IMR-90 (cell line): ENCODE measurements around the gene PCSK6. TPM values are rescaled to one million over a fixed set of nuclear protein-coding genes. Genes with fewer than 3 reads are reported as not detected.
"Not testable (repeated sequence)": the region's sequence is repeated elsewhere in the genome, so short reads cannot be mapped to it uniquely, and the experiment has no call there.

Source experiments
- ATAC-seq: fragments of 200-7000 bp; cut with Tn5 transposase; 2 replicates; pipeline ENCODE4 v1.9.1; 2020; ENCODE audit warnings: low read depth, mild to moderate bottlenecking, moderate library complexity
- BruUV-seq: library from RNA; stranded (reverse); fragments of 400-500 nt; replicated peaks from 2 replicates; lab custom pipeline; 2021; lab: Mats Ljungman, UMichigan
- CTCF ChIA-PET: fragments of 300-600 bp; formaldehyde crosslinking; extraction: SDS; loops from one replicate; lab custom pipeline; 2021; ENCODE audit warnings: antibody characterized with exemption; lab: Yijun Ruan, JAX
- POLR2A ChIA-PET: fragments of 300-600 bp; sonication (Branson Sonifier 250); formaldehyde crosslinking; loops from one replicate; lab custom pipeline; 2022; ENCODE audit warnings: antibody characterized with exemption; ENCODE audit not compliant: unreplicated experiment; lab: Charles Lee
- DNase-seq: peaks from one replicate; pipeline ENCODE4 v3.0.0; 2013
- H2AFZ ChIP-seq: replicated peaks from 2 replicates; pipeline ENCODE3; 2013; ENCODE audit warnings: low read length, mild to moderate bottlenecking; ENCODE audit not compliant: poor library complexity
- H2AK5ac ChIP-seq: 2 replicates; pipeline ENCODE4 v1.6.1; 2013; ENCODE audit warnings: low read depth, low read length, inconsistent platforms
- H2AK9ac ChIP-seq: replicated peaks from 2 replicates; pipeline ENCODE3; 2013; ENCODE audit warnings: mild to moderate bottlenecking, low read depth, low read length, moderate library complexity; ENCODE audit not compliant: poor library complexity
- H2BK120ac ChIP-seq: 2 replicates; pipeline ENCODE4 v1.6.1; 2013; ENCODE audit warnings: low read depth, low read length, inconsistent platforms
- H2BK15ac ChIP-seq: 3 replicates; pipeline ENCODE4 v1.6.1; 2013; ENCODE audit warnings: low read depth, low read length, inconsistent platforms
- H2BK20ac ChIP-seq: 2 replicates; pipeline ENCODE4 v1.6.1; 2013; ENCODE audit warnings: low read depth, mild to moderate bottlenecking, inconsistent platforms, low read length, moderate library complexity
- H2BK5ac ChIP-seq: 2 replicates; pipeline ENCODE4 v1.6.1; 2013; ENCODE audit warnings: mild to moderate bottlenecking, low read depth, low read length, inconsistent platforms; ENCODE audit not compliant: poor library complexity, severe bottlenecking
- H3K14ac ChIP-seq: replicated peaks from 2 replicates; pipeline ENCODE4 v1.6.1; 2013; ENCODE audit warnings: low read depth, low read length, inconsistent platforms
- H3K18ac ChIP-seq: 2 replicates; pipeline ENCODE4 v1.6.1; 2013; ENCODE audit warnings: low read depth, low read length, control low read depth
- H3K23ac ChIP-seq: 2 replicates; pipeline ENCODE4 v1.6.1; 2013; ENCODE audit warnings: low read depth, low read length, inconsistent platforms
- H3K27ac ChIP-seq: 2 replicates; pipeline ENCODE4 v1.5.1; 2013; ENCODE audit warnings: mild to moderate bottlenecking, control low read depth, low read length; ENCODE audit not compliant: insufficient read depth
- H3K27me3 ChIP-seq: 2 replicates; pipeline ENCODE4 v1.6.1; 2013; ENCODE audit warnings: low read length; ENCODE audit not compliant: control insufficient read depth, insufficient read depth
- H3K36me3 ChIP-seq: 2 replicates; pipeline ENCODE4 v1.6.1; 2013; ENCODE audit warnings: low read length, mixed read lengths; ENCODE audit not compliant: control insufficient read depth, insufficient read depth
- H3K4ac ChIP-seq: 2 replicates; pipeline ENCODE4 v1.6.1; 2013; ENCODE audit warnings: low read depth, low read length, inconsistent platforms
- H3K4me1 ChIP-seq: 2 replicates; pipeline ENCODE4 v1.6.1; 2013; ENCODE audit warnings: low read length, mixed read lengths; ENCODE audit not compliant: control insufficient read depth, insufficient read depth
- H3K4me2 ChIP-seq: 2 replicates; pipeline ENCODE4 v1.6.1; 2013; ENCODE audit warnings: low read depth, mild to moderate bottlenecking, control low read depth, low read length, moderate library complexity
- H3K4me3 ChIP-seq: 2 replicates; pipeline ENCODE4 v1.5.1; 2013; ENCODE audit warnings: low read depth, mild to moderate bottlenecking, control low read depth, low read length, moderate library complexity; ENCODE audit not compliant: insufficient read depth
- H3K56ac ChIP-seq: 2 replicates; pipeline ENCODE4 v1.6.1; 2013; ENCODE audit warnings: low read length, inconsistent platforms; ENCODE audit not compliant: insufficient read depth; ENCODE audit errors: extremely low read depth
- H3K79me1 ChIP-seq, 2 experiments: 2 replicates each; pipeline ENCODE4 v1.6.1; 2013; ENCODE audit warnings: low read length in 2 of 2, inconsistent platforms in 1 of 2, low read depth in 1 of 2
- H3K9ac ChIP-seq: 2 replicates; pipeline ENCODE4 v1.6.1; 2013; ENCODE audit warnings: low read depth, low read length, control low read depth
- H3K9me1 ChIP-seq: 2 replicates; pipeline ENCODE4 v1.6.1; 2013; ENCODE audit warnings: low read length, inconsistent platforms; ENCODE audit not compliant: insufficient read depth
- H3K9me3 ChIP-seq: 2 replicates; pipeline ENCODE4 v1.6.1; 2013; ENCODE audit warnings: low read length; ENCODE audit not compliant: control insufficient read depth, insufficient read depth
- H4K20me1 ChIP-seq: 2 replicates; pipeline ENCODE4 v1.6.1; 2013; ENCODE audit warnings: low read length, inconsistent platforms; ENCODE audit not compliant: insufficient read depth
- H4K5ac ChIP-seq: 2 replicates; pipeline ENCODE4 v1.6.1; 2013; ENCODE audit warnings: mild to moderate bottlenecking, low read depth, low read length, control low read depth
- H4K8ac ChIP-seq, 2 experiments: 2 replicates each; pipeline ENCODE4 v1.6.1; 2013; ENCODE audit warnings: low read depth in 2 of 2, low read length in 2 of 2, control low read depth in 1 of 2, inconsistent platforms in 1 of 2
- H4K91ac ChIP-seq: 2 replicates; pipeline ENCODE4 v1.6.1; 2013; ENCODE audit warnings: low read depth, low read length, inconsistent platforms; ENCODE audit not compliant: insufficient read depth
- WGBS, 2 experiments: methylation state at CpG; one replicate each; pipeline versions ENCODE4 v1.1.5 to v1.1.7; 2013; ENCODE audit warnings: missing lambda C conversion rate in 2 of 2; ENCODE audit not compliant: insufficient read length in 1 of 2; ENCODE audit errors: extremely low coverage in 2 of 2; 5-methylcytosine and 5-hydroxymethylcytosine counted together
- dilution Hi-C: fragments of 300-500 bp; cut with HindIII; formaldehyde crosslinking; loops from one replicate; pipeline ENCODE4 v1.14.3; 2018; ENCODE audit warnings: low sequenced_read_pairs; ENCODE audit not compliant: unreplicated experiment
- in situ Hi-C: fragments of 300-500 bp; cut with MboI; formaldehyde crosslinking; loops from 3 replicates; pipeline ENCODE4 v1.14.3; 2019; ENCODE audit warnings: low sequenced_read_pairs, inconsistent platforms, mixed read lengths
- intact Hi-C: fragments of 100-400 bp; cut with micrococcal nuclease; formaldehyde crosslinking; loops from 2 replicates; pipeline ENCODE4 v1.10.0; 2022
- polyA plus RNA-seq, 3 experiments: library from polyadenylated mRNA; depleted of rRNA; stranded (reverse); fragments of >200 nt; gene quantifications; 2 replicates each; pipeline ENCODE4 v1.2.3, GENCODE V29; 2012; ENCODE audit warnings: low replicate concordance in 1 of 3
- total RNA-seq: library from RNA; depleted of rRNA; stranded (reverse); fragments of >200 nt; gene quantifications from 2 replicates; pipeline ENCODE4 v1.2.3, GENCODE V29; 2012

PCSK6 gene
- total and polyA plus RNA-seq, 2 of the 4 experiments (the other 2 are of a cell fraction), result not detected

- H4K5ac ChIP-seq, H3K9me1 ChIP-seq, H3K4me1 ChIP-seq, H2BK5ac ChIP-seq, dilution Hi-C loops, H3K9ac ChIP-seq, H3K9me3 ChIP-seq, H2AFZ ChIP-seq, H3K36me3 ChIP-seq, H2BK120ac ChIP-seq, H3K4ac ChIP-seq, H4K20me1 ChIP-seq, H4K91ac ChIP-seq, BruUV-seq, H3K79me1 ChIP-seq, H3K23ac ChIP-seq, H3K18ac ChIP-seq, DNase-seq, H3K4me2 ChIP-seq, in situ Hi-C loops, CTCF ChIA-PET, H4K8ac ChIP-seq, H3K56ac ChIP-seq, H3K4me3 ChIP-seq, ATAC-seq, POLR2A ChIA-PET, H2AK9ac ChIP-seq, H2BK20ac ChIP-seq, intact Hi-C loops, H3K14ac ChIP-seq, H2AK5ac ChIP-seq, H2BK15ac ChIP-seq, H3K27ac ChIP-seq: not testable (repeated sequence)
- H3K27me3 ChIP-seq, result peaks cover 13% of the 10 kb centered on the region
- WGBS, 2 experiments, result no CpG with 5 or more reads among the region's 9 CpGs
Observed at GRCh38 chr15:101356512-101357172, 132.9 kb downstream of the PCSK6 start.
